OCI-LY7 (cell line): ENCODE measurements around the gene CXCR6. TPM values are rescaled to one million over a fixed set of nuclear protein-coding genes. Genes with fewer than 3 reads are reported as not detected.

ENCODE experiments used
- BruUV-seq: library from RNA; stranded (reverse); fragments of 400-500 nt; replicated peaks from 2 replicates; lab custom pipeline; 2021; lab: Mats Ljungman, UMichigan
- CTCF ChIA-PET: fragments of 300-600 bp; sonication (Branson Sonifier 250); formaldehyde crosslinking; loops from one replicate; lab custom pipeline; 2022; ENCODE audit warnings: antibody characterized with exemption; ENCODE audit not compliant: unreplicated experiment; lab: Charles Lee
- POLR2A ChIA-PET: fragments of 300-600 bp; sonication (Branson Sonifier 250); formaldehyde crosslinking; loops from one replicate; lab custom pipeline; 2022; ENCODE audit warnings: antibody characterized with exemption; lab: Charles Lee
- DNase-seq: peaks from one replicate; pipeline ENCODE4 v3.0.0-alpha.2; 2015; ENCODE audit warnings: low spot score
- H2AFZ ChIP-seq: fragments of 200-600 bp; sonication (generic), shearing (Covaris generic); 2 replicates; pipeline ENCODE4 v1.6.1; 2014; ENCODE audit warnings: mild to moderate bottlenecking, antibody characterized with exemption, low read length, moderate library complexity
- H3K27ac ChIP-seq: fragments of 200-600 bp; sonication (generic); 2 replicates; pipeline ENCODE4 v1.5.1; 2014; ENCODE audit warnings: mixed run types, low read depth, mild to moderate bottlenecking, moderate library complexity, low read length, inconsistent platforms; ENCODE audit not compliant: poor library complexity, severe bottlenecking
- H3K36me3 ChIP-seq: fragments of 200-600 bp; sonication (generic); 2 replicates; pipeline ENCODE4 v1.6.1; 2014; ENCODE audit warnings: mild to moderate bottlenecking, antibody characterized with exemption, low read length, moderate library complexity, mixed read lengths; ENCODE audit not compliant: insufficient read depth
- H3K4me1 ChIP-seq: fragments of 200-600 bp; sonication (generic); 2 replicates; pipeline ENCODE4 v1.5.1; 2014; ENCODE audit warnings: mild to moderate bottlenecking, low read length; ENCODE audit not compliant: insufficient read depth, poor library complexity, severe bottlenecking
- H3K4me2 ChIP-seq: fragments of 200-600 bp; sonication (generic); 2 replicates; pipeline ENCODE4 v1.6.1; 2014; ENCODE audit warnings: mild to moderate bottlenecking, low read length
- H3K4me3 ChIP-seq: fragments of 200-600 bp; sonication (generic); 2 replicates; pipeline ENCODE4 v1.5.1; 2014; ENCODE audit warnings: mild to moderate bottlenecking, low read depth, low read length; ENCODE audit not compliant: poor library complexity, severe bottlenecking
- H3K79me2 ChIP-seq: fragments of 200-600 bp; sonication (generic); 2 replicates; pipeline ENCODE4 v1.6.1; 2016; ENCODE audit warnings: low read depth, mild to moderate bottlenecking, low read length, moderate library complexity, mixed read lengths; ENCODE audit not compliant: insufficient read depth
- H3K9me2 ChIP-seq: fragments of 200-600 bp; sonication (generic); 2 replicates; pipeline ENCODE4 v1.6.1; 2016; ENCODE audit warnings: mild to moderate bottlenecking, low read length, mixed read lengths; ENCODE audit not compliant: insufficient read depth
- H3K9me3 ChIP-seq: fragments of 200-600 bp; sonication (generic); 2 replicates; pipeline ENCODE4 v1.6.1; 2014; ENCODE audit warnings: mild to moderate bottlenecking, mixed run types, low read length, mixed read lengths
- H4K20me1 ChIP-seq: fragments of 200-600 bp; sonication (generic); 2 replicates; pipeline ENCODE4 v1.6.1; 2014; ENCODE audit warnings: mild to moderate bottlenecking, antibody characterized with exemption, low read length, moderate library complexity, mixed read lengths; ENCODE audit not compliant: insufficient read depth
- CTCF ChIP-seq: fragments of 200-600 bp; sonication (generic); conservative IDR thresholded peaks from 2 replicates; pipeline ENCODE4 v1.5.1; 2014; ENCODE audit warnings: mild to moderate bottlenecking, antibody characterized with exemption, low read length, moderate library complexity, mixed read lengths
- EZH2phosphoT487 ChIP-seq: fragments of 200-600 bp; sonication (generic); IDR thresholded peaks from 2 replicates; pipeline ENCODE4 v1.6.1; 2018; ENCODE audit warnings: low read depth, borderline replicate concordance, mild to moderate bottlenecking, mixed run types, antibody characterized with exemption, low read length, moderate library complexity, mixed read lengths
- intact Hi-C: fragments of 100-400 bp; cut with micrococcal nuclease; formaldehyde crosslinking; loops from one replicate; pipeline ENCODE4 v1.10.0; 2022; ENCODE audit not compliant: unreplicated experiment
- total RNA-seq, 2 experiments: library from RNA; depleted of rRNA in 1 of 2; stranded (reverse); fragments of >200 nt in 1 of 2; shearing (Covaris generic) in 1 of 2; gene quantifications; 2 replicates each; pipeline ENCODE4 v1.2.3, GENCODE V29; 2014 to 2022

CXCR6 gene
- total RNA-seq, 2 experiments from 2014 or later, result not detected

- Histone ChIP-seq H3K9me2 (no peaks in the 10 kb centered on the region), H3K9me3 (no peaks in the 10 kb centered on the region), H3K4me1 (peaks cover 19% of the 10 kb centered on the region), H3K36me3 (peaks cover 11% of the 10 kb centered on the region), H3K79me2 (peaks cover 12% of the 10 kb centered on the region; the same call in 1 of the 2 replicates), H3K4me2 (no peak overlapping the region), H2AFZ (no peak overlapping the region), H4K20me1 (no peaks in the 10 kb centered on the region; the same call in 1 of the 2 replicates), H3K27ac (no peak overlapping the region), H3K4me3 (no peak overlapping the region)
- DNase-seq, result no peak
- ChIA-PET CTCF (interaction anchor here (0.8 kb wide), 1 partner anchor 94 kb away, joined by 3 read pairs; no protein-coding TSS in a partner anchor), POLR2A (no interaction called here)
- BruUV-seq, result no TSS peak
- intact Hi-C loops, result no loop called here
- TF ChIP-seq CTCF (no peak), EZH2phosphoT487 (no peak)
These were observed 45.5 kb downstream of the CXCR6 start for GRCh38 chr3:45988804-45989203.

GRCh38 chr3:45990181-45990580 lies 46.9 kb downstream of the CXCR6 start:
- no peak for TF ChIP-seq CTCF
- CTCF ChIA-PET, result no interaction called here
- H3K36me3 ChIP-seq, result no peaks in the 10 kb centered on the region
- H3K4me1 ChIP-seq, result peaks cover 25% of the 10 kb centered on the region
- H3K79me2 ChIP-seq, result peaks cover 20% of the 10 kb centered on the region; the same call in 1 of the 2 replicates
- H3K27ac ChIP-seq, result no peak overlapping the region
- POLR2A ChIA-PET, result no interaction called here
- BruUV-seq, result no TSS peak
- intact Hi-C loops, result no loop called here
- H3K4me2 ChIP-seq, result no peak overlapping the region
- H3K9me2 ChIP-seq, result no peaks in the 10 kb centered on the region
- no peak overlapping the region for H3K4me3 ChIP-seq
- DNase-seq, result no peak
- no peaks in the 10 kb centered on the region for H3K9me3 ChIP-seq
- H2AFZ ChIP-seq, result no peak overlapping the region
- H4K20me1 ChIP-seq, result no peaks in the 10 kb centered on the region; the same call in 1 of the 2 replicates

GRCh38 chr3:45991341-45991740 lies 48.1 kb downstream of the CXCR6 start:
- DNase-seq, result no peak
- BruUV-seq, result no TSS peak
- Histone ChIP-seq H3K9me3 (no peaks in the 10 kb centered on the region), H3K4me1 (peaks cover 30% of the 10 kb centered on the region), H4K20me1 (no peaks in the 10 kb centered on the region; the same call in 1 of the 2 replicates), H3K79me2 (peaks cover 23% of the 10 kb centered on the region; the same call in 1 of the 2 replicates), H3K27ac (no peak overlapping the region), H3K9me2 (no peaks in the 10 kb centered on the region), H3K36me3 (no peaks in the 10 kb centered on the region), H3K4me3 (no peak overlapping the region), H3K4me2 (no peak overlapping the region), H2AFZ (no peak overlapping the region)
- no peak for TF ChIP-seq CTCF
- ChIA-PET CTCF (no interaction called here), POLR2A (interaction anchor here (0.6 kb wide), 1 partner anchor 377 kb away, joined by 3 read pairs; no protein-coding TSS in a partner anchor)
- intact Hi-C loops, result no loop called here
